ENCODE data around the gene MAP4. TPM values are rescaled to one million over a fixed set of nuclear protein-coding genes. Genes with fewer than 3 reads are reported as not detected.
A peak's percentile ranks its signal among the peaks of the same experiment; 100 is the strongest.
"Not testable (repeated sequence)": the region's sequence is repeated elsewhere in the genome, so short reads cannot be mapped to it uniquely, and the experiment has no call there.

Gene MAP4
- total RNA-seq, 1 donor from 2014 or later = 275 TPM

DNA sequence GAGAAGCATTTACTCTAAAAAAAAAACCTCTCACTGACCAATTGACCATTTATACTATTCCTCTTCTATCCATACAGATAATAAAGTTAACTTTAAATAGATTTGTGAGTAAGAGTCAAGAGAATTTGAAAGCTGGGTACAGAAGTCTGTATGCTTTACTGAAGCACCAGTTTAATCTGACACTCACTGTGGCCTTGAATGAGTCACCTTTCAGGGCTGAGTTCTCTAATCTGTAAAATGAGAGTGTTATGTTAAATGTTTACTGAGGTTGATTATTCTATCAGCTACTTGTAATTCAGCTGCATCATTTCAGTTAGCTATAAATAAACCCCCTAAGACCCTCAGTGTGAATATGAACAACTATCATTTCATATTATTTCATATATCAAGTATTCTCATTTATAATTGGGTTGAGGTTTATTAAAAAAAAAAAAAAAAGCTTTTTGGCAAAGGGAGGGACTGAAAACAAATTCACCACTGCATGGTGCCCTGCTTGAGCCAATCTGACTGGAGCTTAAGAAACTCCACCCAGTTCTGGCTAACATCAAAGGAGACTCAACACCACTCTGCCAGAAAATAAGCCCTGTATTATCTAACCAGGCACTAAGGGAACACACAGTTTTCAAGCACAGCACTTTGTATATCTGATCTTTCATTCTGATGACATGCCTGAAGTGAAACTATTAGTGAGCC, 2.8 kb downstream of the MAP4 start:
- DNase-seq (ENCODE audit: extremely low spot score, unreplicated experiment) = no peak
- H3K9me3 Mint-ChIP-seq (ENCODE audit: unreplicated experiment) = no peaks in the 10 kb centered on the region
- peaks cover 64% of the 10 kb centered on the region for H3K4me1 Mint-ChIP-seq (ENCODE audit: unreplicated experiment)
- peaks cover under 1% of the 10 kb centered on the region for H3K36me3 Mint-ChIP-seq (ENCODE audit: unreplicated experiment)
- H3K4me3 Mint-ChIP-seq (ENCODE audit: unreplicated experiment) = no peak overlapping the region
- peak overlapping the region; percentile 73 for H3K27ac Mint-ChIP-seq (ENCODE audit: unreplicated experiment)
- H3K27me3 Mint-ChIP-seq (ENCODE audit: unreplicated experiment) = no peaks in the 10 kb centered on the region
- TF ChIP-seq, protein P1, sequence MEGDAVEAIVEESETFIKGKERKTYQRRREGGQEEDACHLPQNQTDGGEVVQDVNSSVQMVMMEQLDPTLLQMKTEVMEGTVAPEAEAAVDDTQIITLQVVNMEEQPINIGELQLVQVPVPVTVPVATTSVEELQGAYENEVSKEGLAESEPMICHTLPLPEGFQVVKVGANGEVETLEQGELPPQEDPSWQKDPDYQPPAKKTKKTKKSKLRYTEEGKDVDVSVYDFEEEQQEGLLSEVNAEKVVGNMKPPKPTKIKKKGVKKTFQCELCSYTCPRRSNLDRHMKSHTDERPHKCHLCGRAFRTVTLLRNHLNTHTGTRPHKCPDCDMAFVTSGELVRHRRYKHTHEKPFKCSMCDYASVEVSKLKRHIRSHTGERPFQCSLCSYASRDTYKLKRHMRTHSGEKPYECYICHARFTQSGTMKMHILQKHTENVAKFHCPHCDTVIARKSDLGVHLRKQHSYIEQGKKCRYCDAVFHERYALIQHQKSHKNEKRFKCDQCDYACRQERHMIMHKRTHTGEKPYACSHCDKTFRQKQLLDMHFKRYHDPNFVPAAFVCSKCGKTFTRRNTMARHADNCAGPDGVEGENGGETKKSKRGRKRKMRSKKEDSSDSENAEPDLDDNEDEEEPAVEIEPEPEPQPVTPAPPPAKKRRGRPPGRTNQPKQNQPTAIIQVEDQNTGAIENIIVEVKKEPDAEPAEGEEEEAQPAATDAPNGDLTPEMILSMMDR (IDR thresholded peaks at IDR 0.05) = no peak

DNA sequence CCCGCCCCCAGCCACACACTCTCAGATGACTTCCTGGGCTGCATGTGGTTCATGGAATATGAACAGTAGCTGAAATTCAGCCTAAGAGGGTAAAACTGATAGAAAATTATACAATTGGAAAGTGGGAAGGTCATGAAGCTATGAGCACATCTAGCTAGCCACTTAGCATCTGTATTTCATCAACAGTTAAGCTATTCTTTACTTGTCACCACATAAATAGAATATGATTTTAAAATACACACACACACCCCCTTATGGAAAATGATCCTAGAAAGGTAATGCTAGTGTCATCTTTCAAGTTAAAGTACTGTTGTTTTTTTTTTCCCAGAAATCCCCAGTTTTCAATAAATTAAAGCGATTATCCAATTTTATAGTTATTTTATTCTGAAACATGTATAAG, 3.6 kb downstream of the MAP4 start:
- Mint-ChIP-seq H3K9me3 (ENCODE audit: unreplicated experiment) (no peaks in the 10 kb centered on the region), H3K27ac (ENCODE audit: unreplicated experiment) (peak overlapping the region; percentile 73), H3K4me1 (ENCODE audit: unreplicated experiment) (peaks cover 62% of the 10 kb centered on the region), H3K36me3 (ENCODE audit: unreplicated experiment) (peaks cover 5% of the 10 kb centered on the region), H3K27me3 (ENCODE audit: unreplicated experiment) (no peaks in the 10 kb centered on the region), H3K4me3 (ENCODE audit: unreplicated experiment) (no peak overlapping the region)
- DNase-seq (ENCODE audit: extremely low spot score, unreplicated experiment) = no peak
- TF ChIP-seq, protein P1 (IDR thresholded peaks at IDR 0.05) = no peak

DNA sequence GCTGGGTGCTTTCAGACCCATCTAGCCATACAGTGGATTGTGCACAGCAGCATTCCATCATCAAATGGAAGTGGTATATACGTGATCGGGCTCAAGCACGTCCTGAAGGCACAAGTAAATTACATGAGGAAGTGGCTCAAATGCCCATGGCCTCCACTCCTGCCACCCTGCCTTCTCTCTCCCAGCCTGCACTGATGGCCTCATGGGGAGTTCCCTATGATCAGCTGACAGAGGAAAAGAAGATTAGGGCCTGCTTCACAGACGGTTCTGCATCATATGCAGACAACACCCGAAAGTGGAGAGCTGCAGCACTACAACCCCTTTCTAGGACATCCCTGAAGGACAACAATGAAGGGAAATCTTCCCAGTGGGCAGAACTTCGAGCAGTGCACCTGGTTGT, 8.2 kb downstream of the MAP4 start:
- H3K27me3 Mint-ChIP-seq (ENCODE audit: unreplicated experiment); DNase-seq (ENCODE audit: extremely low spot score, unreplicated experiment); H3K4me3 Mint-ChIP-seq (ENCODE audit: unreplicated experiment); H3K9me3 Mint-ChIP-seq (ENCODE audit: unreplicated experiment); H3K36me3 Mint-ChIP-seq (ENCODE audit: unreplicated experiment); H3K27ac Mint-ChIP-seq (ENCODE audit: unreplicated experiment): not testable (repeated sequence)
- peaks cover 25% of the 10 kb centered on the region for H3K4me1 Mint-ChIP-seq (ENCODE audit: unreplicated experiment)

DNA sequence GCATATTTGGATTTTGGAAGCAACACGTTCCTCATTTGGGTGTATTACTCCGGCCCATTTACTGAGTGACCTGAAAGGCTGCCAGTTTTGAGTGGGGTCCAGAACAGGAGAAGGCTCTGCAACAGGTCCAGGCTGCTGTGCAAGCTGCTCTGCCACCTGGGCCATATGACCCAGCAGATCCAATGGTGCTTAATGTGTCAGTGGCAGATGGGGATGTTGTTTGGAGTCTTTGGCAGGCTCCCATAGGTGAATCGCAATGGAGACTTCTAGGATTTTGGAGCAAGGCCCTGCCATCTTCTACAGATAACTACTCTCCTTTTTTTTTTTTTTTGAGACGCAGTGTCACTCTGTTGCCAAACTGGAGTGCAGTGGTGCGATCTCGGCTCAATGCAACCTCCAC, 8.9 kb downstream of the MAP4 start:
- H3K36me3 Mint-ChIP-seq (ENCODE audit: unreplicated experiment); H3K9me3 Mint-ChIP-seq (ENCODE audit: unreplicated experiment): not testable (repeated sequence)

DNA sequence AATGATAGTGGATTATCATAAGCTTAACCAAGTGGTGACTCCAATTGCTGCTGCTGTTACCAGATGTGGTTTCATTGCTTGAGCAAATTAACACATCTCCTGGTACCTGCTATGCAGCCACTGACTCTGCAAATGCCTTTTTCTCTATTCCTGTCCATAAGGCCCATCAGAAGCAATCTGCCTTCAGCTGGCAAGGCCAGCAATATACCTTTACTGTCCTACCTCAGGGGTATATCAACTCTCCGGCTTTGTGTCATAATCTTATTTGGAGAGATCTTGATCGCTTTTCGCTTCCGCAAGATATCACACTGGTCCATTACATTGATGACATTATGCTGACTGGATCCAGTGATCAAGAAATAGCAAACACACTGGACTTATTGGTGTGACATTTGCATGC, 9.4 kb downstream of the MAP4 start:
- H3K27me3 Mint-ChIP-seq (ENCODE audit: unreplicated experiment); H3K27ac Mint-ChIP-seq (ENCODE audit: unreplicated experiment); H3K9me3 Mint-ChIP-seq (ENCODE audit: unreplicated experiment); DNase-seq (ENCODE audit: extremely low spot score, unreplicated experiment); H3K4me3 Mint-ChIP-seq (ENCODE audit: unreplicated experiment); H3K36me3 Mint-ChIP-seq (ENCODE audit: unreplicated experiment): not testable (repeated sequence)
- H3K4me1 Mint-ChIP-seq (ENCODE audit: unreplicated experiment) = peaks cover 13% of the 10 kb centered on the region

More for the DNA sequence above, 8.9 kb downstream of the MAP4 start:
- H3K27me3 Mint-ChIP-seq (ENCODE audit: unreplicated experiment); H3K27ac Mint-ChIP-seq (ENCODE audit: unreplicated experiment); H3K4me3 Mint-ChIP-seq (ENCODE audit: unreplicated experiment); DNase-seq (ENCODE audit: extremely low spot score, unreplicated experiment): not testable (repeated sequence)
- H3K4me1 Mint-ChIP-seq (ENCODE audit: unreplicated experiment) = peaks cover 18% of the 10 kb centered on the region

DNA sequence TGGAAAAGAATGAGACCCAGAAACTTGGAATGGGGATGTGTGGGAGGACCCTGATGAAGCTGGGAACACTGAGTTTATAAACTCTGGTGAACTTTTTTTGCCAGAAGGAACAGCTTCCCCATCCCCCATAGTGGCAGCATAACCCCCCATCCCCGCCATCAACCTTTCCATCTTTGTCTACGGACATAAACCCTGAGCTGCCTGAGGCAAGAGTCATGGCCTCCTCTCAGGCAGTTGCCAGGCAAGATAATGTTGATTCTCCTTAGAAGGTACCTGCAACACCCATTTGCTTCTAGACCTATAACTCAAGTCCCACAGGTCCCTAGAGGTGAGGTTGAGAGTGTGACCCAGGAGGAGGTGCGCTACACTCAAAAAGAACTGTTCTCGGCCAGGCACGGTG, 11.5 kb downstream of the MAP4 start:
- no peaks in the 10 kb centered on the region for H3K27me3 Mint-ChIP-seq (ENCODE audit: unreplicated experiment)
- H3K4me1 Mint-ChIP-seq (ENCODE audit: unreplicated experiment) = peaks cover 8% of the 10 kb centered on the region
- no peak for DNase-seq (ENCODE audit: extremely low spot score, unreplicated experiment)
- TF ChIP-seq, protein P1 (IDR thresholded peaks at IDR 0.05) = no peak
- H3K4me3 Mint-ChIP-seq (ENCODE audit: unreplicated experiment) = no peak overlapping the region
- H3K9me3 Mint-ChIP-seq (ENCODE audit: unreplicated experiment) = no peaks in the 10 kb centered on the region
- H3K36me3 Mint-ChIP-seq (ENCODE audit: unreplicated experiment) = peaks cover 5% of the 10 kb centered on the region
- H3K27ac Mint-ChIP-seq (ENCODE audit: unreplicated experiment) = no peak overlapping the region

Measured in osteocyte (in vitro differentiated cells).